ENCODE results near the gene C1orf159.

Gene C1orf159

GRCh38 chr1:1063261-1063944 lies 52.5 kb downstream of the C1orf159 start (continued):
- no peak for TF ChIP-seq ZNF626 (tag by site-specific recombination; IDR thresholded peaks at IDR 0.05)
- TF ChIP-seq SCRT1 (tag by site-specific recombination; IDR thresholded peaks at IDR 0.05; ENCODE audit: borderline replicate concordance) = no peak
- 0 out of 2 replicates have a peak, but pooled peaks have one; percentile 17 for TF ChIP-seq ZBTB7A (tag by site-specific recombination; IDR thresholded peaks at IDR 0.05; ENCODE audit: low read depth)
- TF ChIP-seq ZNF610 (tag by site-specific recombination; IDR thresholded peaks at IDR 0.05; ENCODE audit: borderline replicate concordance) = no peak
- TF ChIP-seq KLF7 (tag by site-specific recombination; IDR thresholded peaks at IDR 0.05; ENCODE audit: borderline replicate concordance) = no peak
- no peak for TF ChIP-seq ZNF362 (tag by site-specific recombination; IDR thresholded peaks at IDR 0.05)

- POLR2A ChIA-PET = interaction anchor here (0.5 to 1.2 kb wide), 2 partner anchors 17 to 96 kb away, joined by 3 read pairs; no protein-coding TSS in a partner anchor
- no peaks in the 10 kb centered on the region for H3K9me3 ChIP-seq (ENCODE audit: control insufficient read depth, insufficient read depth, low read depth, low read length)
- H3K4me1 ChIP-seq (ENCODE audit: control insufficient read depth, insufficient read depth, low read length) = 0 out of 2 replicates have a peak, but pooled peaks cover 5% of the 10 kb centered on the region
- H3K27ac ChIP-seq (ENCODE audit: extremely low read depth, low read depth, low read length) = no peak overlapping the region
- CTCF ChIA-PET = interaction anchor here (0.5 to 3.3 kb wide), 13 partner anchors 12 to 188 kb away, joined by 3 to 53 read pairs (median 7); no protein-coding TSS in a partner anchor
- no peak overlapping the region for H3K4me3 ChIP-seq (ENCODE audit: low read depth, low read length)
- TF ChIP-seq SP2 (tag by site-specific recombination; IDR thresholded peaks at IDR 0.05) = 0 out of 2 replicates have a peak, but pooled peaks have one; percentile 2
- no peak for TF ChIP-seq ZNF280C (tag by site-specific recombination; IDR thresholded peaks at IDR 0.05)
- TF ChIP-seq ZFHX2 (tag by site-specific recombination; conservative IDR thresholded peaks at IDR 0.05) = peak; percentile 42
- 0 out of 2 replicates have a peak, but pooled peaks have one; percentile 0 for TF ChIP-seq KLF1 (tag by site-specific recombination; IDR thresholded peaks at IDR 0.05)
- 0 out of 2 replicates have a peak, but pooled peaks have one; percentile 20 for TF ChIP-seq ZNF600 (tag by site-specific recombination; IDR thresholded peaks at IDR 0.05)
- TF ChIP-seq PRDM10 (tag by site-specific recombination; IDR thresholded peaks at IDR 0.05) = 0 out of 2 replicates have a peak, but pooled peaks have one; percentile 5
- TF ChIP-seq ZNF302 (tag by site-specific recombination; IDR thresholded peaks at IDR 0.05; ENCODE audit: low read depth) = no peak
- H3K36me3 ChIP-seq (ENCODE audit: control insufficient read depth in 2 of 2, insufficient read depth in 1 of 2, low read length in 2 of 2) = no peaks in the 10 kb centered on the region
Measured at GRCh38 chr1:1062348-1063163, 53.3 kb downstream of the C1orf159 start.
